Measurements from ENCODE around the gene HEXB. TPM values are rescaled to one million over a fixed set of nuclear protein-coding genes. Genes with fewer than 3 reads are reported as not detected.

The HEXB gene
- total and polyA plus RNA-seq, 2 of the 13 experiments (the other 11 are each of a cell fraction or from before 2014, with no cell fraction given), result 100 to 104 TPM

- no peak for TF ChIP-seq ZNF609 (CRISPR knock-in tag; IDR thresholded peaks at IDR 0.05; ENCODE audit: borderline replicate concordance)
- no peak for TF ChIP-seq TBL1XR1 (IDR thresholded peaks at IDR 0.05; ENCODE audit: borderline replicate concordance, low read length, partially characterized antibody)
- TF ChIP-seq ZNF33A (CRISPR knock-in tag; IDR thresholded peaks at IDR 0.05; ENCODE audit: borderline replicate concordance), result 0 out of 2 replicates have a peak, but pooled peaks have one; percentile 24
- TF ChIP-seq KLF12 (CRISPR knock-in tag; IDR thresholded peaks at IDR 0.05; ENCODE audit: borderline replicate concordance), result peak; percentile 81; the same call in 1 of the 2 replicates
- TF ChIP-seq CCDC6 (CRISPR knock-in tag; IDR thresholded peaks at IDR 0.05), result no peak
- no peak for TF ChIP-seq THAP8 (CRISPR knock-in tag; IDR thresholded peaks at IDR 0.05; ENCODE audit: borderline replicate concordance)
- TF ChIP-seq ZNF280B (CRISPR knock-in tag; IDR thresholded peaks at IDR 0.05; ENCODE audit: borderline replicate concordance), result no peak
- TF ChIP-seq ATF1 (CRISPR knock-in tag; IDR thresholded peaks at IDR 0.05), result no peak
- TF ChIP-seq CENPT (CRISPR knock-in tag; IDR thresholded peaks at IDR 0.05; ENCODE audit: low read depth), result no peak
- TF ChIP-seq KDM4B (CRISPR knock-in tag; IDR thresholded peaks at IDR 0.05), result no peak
- TF ChIP-seq MLLT10 (CRISPR knock-in tag; IDR thresholded peaks at IDR 0.05), result no peak
- TF ChIP-seq ZNF543 (CRISPR knock-in tag; IDR thresholded peaks at IDR 0.05), result no peak
- TF ChIP-seq KDM1A (CRISPR knock-in tag; IDR thresholded peaks at IDR 0.05), result no peak
- TF ChIP-seq HCFC1 (IDR thresholded peaks at IDR 0.05; ENCODE audit: low read depth, low read length), result no peak
- peak; percentile 55; the same call in 1 of the 2 replicates for TF ChIP-seq ZNF329 (CRISPR knock-in tag; IDR thresholded peaks at IDR 0.05; ENCODE audit: low read depth)
These were observed at the start of gene HEXB (continued) for GRCh38 chr5:74684900-74685851.

Measured in HepG2 (cell line).